ENCODE results near the gene APOD. TPM values are rescaled to one million over a fixed set of nuclear protein-coding genes. Genes with fewer than 3 reads are reported as not detected.

The APOD gene
- total RNA-seq, 4 donors from 2014 or later = 22.3 to 68.2 (median 35.6) TPM

GRCh38 chr3:195548987-195549386 lies 34.8 kb downstream of the APOD start:
- Histone ChIP-seq H3K4me1 (peaks cover 0 to 61% (median 21%) of the 10 kb centered on the region in 4 donors), H3K27me3 (no peaks in the 10 kb centered on the region), H3K36me3 (no peaks in the 10 kb centered on the region), H3K9me3 (no peaks in the 10 kb centered on the region), H3K4me3 (no peak overlapping the region), H3K27ac (peak overlapping the region; percentile 53 to 82 (median 72))
- TF ChIP-seq CTCF (IDR thresholded peaks at IDR 0.05) (no peak), POLR2A (IDR thresholded peaks at IDR 0.05) (no peak)
- no peak for DNase-seq

- peak overlapping the region; percentile 53 to 82 (median 66) for H3K27ac ChIP-seq
- H3K36me3 ChIP-seq = no peaks in the 10 kb centered on the region
- TF ChIP-seq POLR2A (IDR thresholded peaks at IDR 0.05) = no peak
- no peak for TF ChIP-seq CTCF (IDR thresholded peaks at IDR 0.05)
- no peak overlapping the region for H3K4me3 ChIP-seq
- peaks cover 0 to 66% (median 23%) of the 10 kb centered on the region in 4 donors for H3K4me1 ChIP-seq
- no peaks in the 10 kb centered on the region for H3K9me3 ChIP-seq
- no peaks in the 10 kb centered on the region for H3K27me3 ChIP-seq
- DNase-seq = no peak
Measured at GRCh38 chr3:195548501-195548900, 35.2 kb downstream of the APOD start.

- Histone ChIP-seq H3K27me3 (no peaks in the 10 kb centered on the region), H3K9me3 (no peaks in the 10 kb centered on the region), H3K4me3 (no peak overlapping the region), H3K36me3 (no peaks in the 10 kb centered on the region), H3K27ac (peak overlapping the region; percentile 4 to 82 (median 56)), H3K4me1 (peaks cover 0 to 66% (median 23%) of the 10 kb centered on the region in 4 donors)
- TF ChIP-seq CTCF (IDR thresholded peaks at IDR 0.05) (no peak), POLR2A (IDR thresholded peaks at IDR 0.05) (no peak)
- DNase-seq = no peak
Measured at GRCh38 chr3:195548006-195548405, 35.7 kb downstream of the APOD start.

- Histone ChIP-seq H3K9me3 (no peaks in the 10 kb centered on the region), H3K27ac (peak overlapping the region; percentile 34 to 68 (median 46)), H3K4me1 (peaks cover 0 to 64% (median 20%) of the 10 kb centered on the region in 4 donors), H3K36me3 (no peaks in the 10 kb centered on the region), H3K4me3 (no peak overlapping the region), H3K27me3 (no peaks in the 10 kb centered on the region)
- TF ChIP-seq POLR2A (IDR thresholded peaks at IDR 0.05) (no peak), CTCF (IDR thresholded peaks at IDR 0.05) (no peak)
- no peak for DNase-seq
Measured at GRCh38 chr3:195546130-195546560, 37.6 kb downstream of the APOD start.

- TF ChIP-seq POLR2A (IDR thresholded peaks at IDR 0.05) = no peak
- Histone ChIP-seq H3K4me1 (peaks cover 0 to 66% (median 16%) of the 10 kb centered on the region in 4 donors), H3K9me3 (no peaks in the 10 kb centered on the region), H3K4me3 (no peak overlapping the region), H3K27ac (peak overlapping the region in 3 of 4 donors; percentile 44 to 98 (median 96)), H3K27me3 (no peaks in the 10 kb centered on the region), H3K36me3 (no peaks in the 10 kb centered on the region)
- DNase-seq = no peak
Measured at GRCh38 chr3:195544634-195545033, 39.1 kb downstream of the APOD start.

- no peaks in the 10 kb centered on the region for H3K36me3 ChIP-seq
- no peak for DNase-seq
- no peaks in the 10 kb centered on the region for H3K9me3 ChIP-seq
- H3K27ac ChIP-seq = peak overlapping the region in 3 of 4 donors; percentile 91 to 98 (median 96)
- no peaks in the 10 kb centered on the region for H3K27me3 ChIP-seq
- H3K4me1 ChIP-seq = peaks cover 0 to 67% (median 14%) of the 10 kb centered on the region in 4 donors
- peak overlapping the region in 1 of 4 donors; percentile 87 for H3K4me3 ChIP-seq
- TF ChIP-seq POLR2A (IDR thresholded peaks at IDR 0.05) (no peak), CTCF (IDR thresholded peaks at IDR 0.05) (no peak)
Measured at GRCh38 chr3:195544230-195544536, 39.6 kb downstream of the APOD start.
